Panc1 (cell line): ENCODE measurements around the gene FREM1. TPM values are rescaled to one million over a fixed set of nuclear protein-coding genes. Genes with fewer than 3 reads are reported as not detected.

Source experiments
- ATAC-seq: fragments of 200-7000 bp; cut with Tn5 transposase; 2 replicates; pipeline ENCODE4 v1.9.1; 2020; ENCODE audit warnings: mild to moderate bottlenecking, moderate library complexity
- BruUV-seq: library from RNA; stranded (reverse); fragments of 400-500 nt; replicated peaks from 2 replicates; lab custom pipeline; 2021; lab: Mats Ljungman, UMichigan
- CTCF ChIA-PET: fragments of 300-600 bp; sonication (Branson Sonifier 250); formaldehyde crosslinking; loops from one replicate; lab custom pipeline; 2022; ENCODE audit warnings: antibody characterized with exemption; lab: Charles Lee
- POLR2A ChIA-PET: fragments of 300-600 bp; sonication (Branson Sonifier 250); formaldehyde crosslinking; loops from one replicate; lab custom pipeline; 2022; ENCODE audit warnings: antibody characterized with exemption; lab: Charles Lee
- DNase-seq: peaks from one replicate; pipeline ENCODE4 v3.0.0-alpha.2; 2010; ENCODE audit warnings: low read depth, low spot score
- H3K27ac ChIP-seq: 2 replicates; pipeline ENCODE4 v1.5.1; 2011; ENCODE audit warnings: mild to moderate bottlenecking, low read length, inconsistent platforms
- H3K27me3 ChIP-seq: fragments of 200-500 bp; sonication (Bioruptor generic); 2 replicates; pipeline ENCODE4 v1.6.0; 2014; ENCODE audit warnings: low read length, inconsistent platforms; ENCODE audit not compliant: control insufficient read depth, insufficient read depth
- H3K36me3 ChIP-seq: fragments of 200-500 bp; sonication (Bioruptor generic); 2 replicates; pipeline ENCODE4 v1.5.1; 2014; ENCODE audit warnings: inconsistent platforms, mild to moderate bottlenecking, low read length, moderate library complexity; ENCODE audit not compliant: control insufficient read depth, insufficient read depth
- H3K4me1 ChIP-seq: 2 replicates; pipeline ENCODE4 v1.5.1; 2011; ENCODE audit warnings: inconsistent platforms, mild to moderate bottlenecking, low read length, moderate library complexity; ENCODE audit not compliant: control insufficient read depth, insufficient read depth
- H3K4me3 ChIP-seq, 2 experiments: 2 replicates each; pipeline ENCODE4 v1.5.1; 2011 to 2012; ENCODE audit warnings: low read depth in 2 of 2, low read length in 2 of 2, mild to moderate bottlenecking in 2 of 2, inconsistent platforms in 1 of 2, moderate library complexity in 1 of 2
- H3K9me3 ChIP-seq: fragments of 200-500 bp; sonication (Bioruptor generic); 2 replicates; pipeline ENCODE4 v1.5.1; 2014; ENCODE audit warnings: low read depth, mild to moderate bottlenecking, inconsistent platforms, low read length, moderate library complexity; ENCODE audit not compliant: control insufficient read depth, insufficient read depth
- CTCF ChIP-seq: fragments of 450-650 bp; IDR thresholded peaks from 2 replicates; pipeline ENCODE4 v1.5.1; 2017; ENCODE audit warnings: mild to moderate bottlenecking
- POLR2AphosphoS5 ChIP-seq: IDR thresholded peaks from 2 replicates; pipeline ENCODE4 v1.6.1; 2012; ENCODE audit warnings: mild to moderate bottlenecking, low read depth, low read length, moderate library complexity
- REST ChIP-seq, 2 experiments: IDR thresholded peaks; 2 replicates each; pipeline ENCODE4 v1.6.1; 2011 to 2012; ENCODE audit warnings: low read depth in 2 of 2, control low read depth in 1 of 2, low read length in 1 of 2, mild to moderate bottlenecking in 1 of 2, moderate library complexity in 1 of 2; ENCODE audit not compliant: insufficient read depth in 1 of 2
- SIN3A ChIP-seq: IDR thresholded peaks from 2 replicates; pipeline ENCODE4 v1.6.1; 2012; ENCODE audit warnings: low read depth, mild to moderate bottlenecking, low read length, moderate library complexity, borderline replicate concordance; ENCODE audit not compliant: insufficient read depth
- TCF7L2 ChIP-seq: IDR thresholded peaks from 2 replicates; pipeline ENCODE4 v1.6.1; 2011; ENCODE audit warnings: mild to moderate bottlenecking, low read depth, low read length, inconsistent platforms
- in situ Hi-C: cut with HindIII; loops from 2 replicates; pipeline ENCODE4 v1.10.0; 2016; ENCODE audit warnings: low sequenced_read_pairs, low pct_unique_long_range_greater_than_20kb
- intact Hi-C: fragments of 100-400 bp; cut with micrococcal nuclease; formaldehyde crosslinking; loops from one replicate; pipeline ENCODE4 v1.10.0; 2022; ENCODE audit not compliant: unreplicated experiment
- total RNA-seq: library from RNA; stranded (reverse); gene quantifications from one replicate; pipeline ENCODE4 v1.2.1, GENCODE V29; 2021; ENCODE audit not compliant: unreplicated experiment

FREM1 gene
- total RNA-seq, 1 experiment from 2014 or later: not detected

DNA sequence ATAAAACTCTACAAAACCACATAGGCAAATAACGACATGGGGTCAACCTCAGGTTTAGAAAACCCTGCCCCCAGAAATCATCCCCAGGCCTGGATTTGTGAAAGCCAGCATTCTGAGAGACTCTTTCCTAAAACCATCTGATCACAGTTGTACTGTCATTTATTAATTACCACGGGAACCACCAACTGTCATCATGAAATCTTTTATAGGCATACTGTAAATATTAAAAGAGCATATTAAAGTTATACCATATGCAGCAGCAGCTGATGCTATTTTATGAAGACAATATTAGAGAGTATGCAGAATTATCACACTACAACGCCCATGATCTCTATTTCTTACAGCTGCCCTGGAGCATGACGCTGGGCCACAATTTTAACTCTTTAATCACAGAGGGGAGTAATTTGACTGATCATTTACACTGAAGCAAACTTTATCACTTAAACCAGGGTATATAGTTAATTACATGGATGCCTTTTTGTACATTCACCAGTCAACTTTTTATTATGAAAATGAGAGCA, 208.0 kb downstream of the FREM1 start:
- Histone ChIP-seq H3K36me3 (no peaks in the 10 kb centered on the region), H3K27me3 (no peaks in the 10 kb centered on the region), H3K4me1 (no peaks in the 10 kb centered on the region), H3K27ac (no peak overlapping the region), H3K9me3 (no peaks in the 10 kb centered on the region), H3K4me3 (no peak overlapping the region)
- no peak for TF ChIP-seq REST (IDR thresholded peaks at IDR 0.05; ENCODE audit: insufficient read depth in 1 of 2, low read depth in 2 of 2, low read length in 1 of 2)
- no peak for TF ChIP-seq CTCF
- TF ChIP-seq SIN3A: no peak
- no peak for TF ChIP-seq POLR2AphosphoS5
- no peak for TF ChIP-seq TCF7L2
- DNase-seq (no peak), ATAC-seq (no peak)
- intact Hi-C loops (no loop called here), in situ Hi-C loops (no loop called here)
- ChIA-PET POLR2A (no interaction called here), CTCF (no interaction called here)
- BruUV-seq: no TSS peak

- DNase-seq (no peak), ATAC-seq (peak; percentile 95)
- H3K27ac ChIP-seq: 0 out of 2 replicates have a peak within 1 kb of the TSS, but pooled peaks have one; percentile 29
- no peaks in the 10 kb centered on the region for H3K27me3 ChIP-seq
- H3K4me1 ChIP-seq: no peaks in the 10 kb centered on the region; the same call in 1 of the 2 replicates
- CTCF ChIA-PET: no interaction called here
- in situ Hi-C loops (no loop called here), intact Hi-C loops (no loop called here)
- BruUV-seq: no TSS peak
- peak within 1 kb of the TSS; percentile 59 to 62 for H3K4me3 ChIP-seq
- no peaks in the 10 kb centered on the region for H3K9me3 ChIP-seq
- POLR2A ChIA-PET: no interaction called here
- TF ChIP-seq TCF7L2 (no peak), POLR2AphosphoS5 (no peak), REST (IDR thresholded peaks at IDR 0.05; ENCODE audit: insufficient read depth in 1 of 2, low read depth in 2 of 2, low read length in 1 of 2) (no peak), SIN3A (no peak), CTCF (no peak)
- no peaks in the 10 kb centered on the region for H3K36me3 ChIP-seq
Measured at GRCh38 chr9:14693251-14693861, 216.9 kb downstream of the FREM1 start, which contains the start of gene ZDHHC21. Gene ZDHHC21 (minus strand): TSS chr9:14693432. CDS start chr9:14674340, 19,092 bp downstream.
